ENCODE measurements around the gene PTPRD. TPM values are rescaled to one million over a fixed set of nuclear protein-coding genes. Genes with fewer than 3 reads are reported as not detected.

Gene PTPRD
- total RNA-seq, 1 donor from 2014 or later: 6.9 TPM

- intact Hi-C loops (cut with DNase I): loop anchor here (1.0 to 5.0 kb wide), 3 partner anchors 73 to 140 kb away; no protein-coding TSS in a partner anchor
- H3K4me3 ChIP-seq: peak overlapping the region; percentile 77 to 78
Measured at GRCh38 chr9:8857068-8857925, 1755.5 kb downstream of the PTPRD start.

GRCh38 chr9:8856396-8857067 lies 1756.3 kb downstream of the PTPRD start:
- H3K9me3 ChIP-seq: no peaks in the 10 kb centered on the region

More at GRCh38 chr9:8857068-8857925, 1755.5 kb downstream of the PTPRD start:
- Histone ChIP-seq H3K9me3 (no peaks in the 10 kb centered on the region), H3K27ac (peak overlapping the region; percentile 76 to 83), H3K27me3 (no peaks in the 10 kb centered on the region), H3K4me1 (peaks cover 0 to 4% of the 10 kb centered on the region in 2 donors), H3K36me3 (no peaks in the 10 kb centered on the region)
- no peak for TF ChIP-seq CTCF (IDR thresholded peaks at IDR 0.05)
- DNase-seq (ENCODE audit: low spot score in 2 of 2): peak in 1 of 2 donors; percentile 63

GRCh38 chr9:8855046-8855445 lies 1757.8 kb downstream of the PTPRD start:
- Histone ChIP-seq H3K36me3 (no peaks in the 10 kb centered on the region), H3K4me3 (peak overlapping the region in 1 of 2 donors; percentile 78), H3K9me3 (no peaks in the 10 kb centered on the region), H3K27me3 (no peaks in the 10 kb centered on the region), H3K27ac (no peak overlapping the region), H3K4me1 (peaks cover 0 to 4% of the 10 kb centered on the region in 2 donors)
- TF ChIP-seq CTCF (IDR thresholded peaks at IDR 0.05): peak in 1 of 3 experiments; percentile 46
- DNase-seq (ENCODE audit: low spot score in 2 of 2): no peak
- intact Hi-C loops (cut with DNase I): loop anchor here (5.0 kb wide), 2 partner anchors 123 to 138 kb away; no protein-coding TSS in a partner anchor

More at GRCh38 chr9:8856396-8857067, 1756.3 kb downstream of the PTPRD start:
- H3K27me3 ChIP-seq: no peaks in the 10 kb centered on the region
- DNase-seq (ENCODE audit: low spot score in 2 of 2): no peak
- TF ChIP-seq CTCF (IDR thresholded peaks at IDR 0.05): no peak
- H3K4me3 ChIP-seq: peak overlapping the region; percentile 77 to 78
- H3K4me1 ChIP-seq: peaks cover 0 to 4% of the 10 kb centered on the region in 2 donors
- intact Hi-C loops (cut with DNase I): loop anchor here (1.0 to 5.0 kb wide), 3 partner anchors 72 to 139 kb away; no protein-coding TSS in a partner anchor
- no peaks in the 10 kb centered on the region for H3K36me3 ChIP-seq
- H3K27ac ChIP-seq: peak overlapping the region; percentile 76 to 83

GRCh38 chr9:8852301-8852864 lies 1760.4 kb downstream of the PTPRD start:
- no peaks in the 10 kb centered on the region for H3K27me3 ChIP-seq
- TF ChIP-seq CTCF (IDR thresholded peaks at IDR 0.05): no peak
- H3K36me3 ChIP-seq: no peaks in the 10 kb centered on the region

GRCh38 chr9:8850914-8851313 lies 1761.9 kb downstream of the PTPRD start:
- Histone ChIP-seq H3K27me3 (no peaks in the 10 kb centered on the region), H3K9me3 (no peaks in the 10 kb centered on the region), H3K4me1 (peaks cover 0 to 4% of the 10 kb centered on the region in 2 donors), H3K27ac (no peak overlapping the region), H3K36me3 (no peaks in the 10 kb centered on the region), H3K4me3 (no peak overlapping the region)
- DNase-seq (ENCODE audit: low spot score in 2 of 2): no peak
- intact Hi-C loops (cut with DNase I): no loop called here
- no peak for TF ChIP-seq CTCF (IDR thresholded peaks at IDR 0.05)

More at GRCh38 chr9:8852301-8852864, 1760.4 kb downstream of the PTPRD start:
- Histone ChIP-seq H3K4me3 (peak overlapping the region in 1 of 2 donors; percentile 21), H3K4me1 (peaks cover 0 to 4% of the 10 kb centered on the region in 2 donors), H3K27ac (no peak overlapping the region), H3K9me3 (no peaks in the 10 kb centered on the region)
- intact Hi-C loops (cut with DNase I): no loop called here
- no peak for DNase-seq (ENCODE audit: low spot score in 2 of 2)
